Endodermal cell (in vitro differentiated cells): ENCODE data around the gene SLAMF6. TPM values are rescaled to one million over a fixed set of nuclear protein-coding genes. Genes with fewer than 3 reads are reported as not detected.
A peak's percentile ranks its signal among the peaks of the same experiment; 100 is the strongest.

ENCODE experiments used
- DNase-seq: peaks from one replicate; pipeline ENCODE4 v3.0.0-alpha.2; 2017
- H3K27ac ChIP-seq: 2 replicates; pipeline ENCODE4 v1.5.1; 2013; ENCODE audit warnings: mild to moderate bottlenecking, low read depth, low read length, moderate library complexity
- H3K27me3 ChIP-seq: 2 replicates; pipeline ENCODE4 v1.6.1; 2013; ENCODE audit warnings: mild to moderate bottlenecking, low read length, moderate library complexity; ENCODE audit not compliant: insufficient read depth, control insufficient read depth, poor library complexity, severe bottlenecking
- H3K36me3 ChIP-seq: 2 replicates; pipeline ENCODE4 v1.7.0; 2013; ENCODE audit warnings: mild to moderate bottlenecking, low read length, moderate library complexity; ENCODE audit not compliant: control insufficient read depth, insufficient read depth
- H3K4me1 ChIP-seq: one replicate; pipeline ENCODE4 v1.7.0; 2013; ENCODE audit warnings: low read length; ENCODE audit not compliant: control insufficient read depth, insufficient read depth
- H3K4me3 ChIP-seq: 2 replicates; pipeline ENCODE4 v1.5.1; 2013; ENCODE audit warnings: mild to moderate bottlenecking, low read length, moderate library complexity
- H3K9ac ChIP-seq: 2 replicates; pipeline ENCODE4 v1.6.1; 2013; ENCODE audit warnings: mild to moderate bottlenecking, low read length, moderate library complexity; ENCODE audit not compliant: poor library complexity, severe bottlenecking; ENCODE audit errors: extremely low read depth
- H3K9me3 ChIP-seq: 2 replicates; pipeline ENCODE4 v1.6.1; 2013; ENCODE audit warnings: mild to moderate bottlenecking, low read length, moderate library complexity; ENCODE audit not compliant: control insufficient read depth
- H3K27ac Mint-ChIP-seq: 2 replicates; pipeline ENCODE4 v1.8.0; 2020; ENCODE audit warnings: mixed read lengths
- H3K27me3 Mint-ChIP-seq: 2 replicates; pipeline ENCODE4 v1.8.0; 2021; ENCODE audit warnings: mild to moderate bottlenecking, mixed read lengths; ENCODE audit not compliant: insufficient read depth
- H3K36me3 Mint-ChIP-seq: 2 replicates; pipeline ENCODE4 v1.8.0; 2020; ENCODE audit warnings: low read depth, mixed read lengths
- H3K4me1 Mint-ChIP-seq: 2 replicates; pipeline ENCODE4 v1.8.0; 2020; ENCODE audit warnings: mixed read lengths
- H3K4me3 Mint-ChIP-seq: 2 replicates; pipeline ENCODE4 v1.8.0; 2020; ENCODE audit warnings: mild to moderate bottlenecking, moderate library complexity, mixed read lengths
- H3K9me3 Mint-ChIP-seq: 2 replicates; pipeline ENCODE4 v1.8.0; 2020; ENCODE audit warnings: mild to moderate bottlenecking, mixed read lengths
- CTCF ChIP-seq: fragments of 200-600 bp; sonication (generic); conservative IDR thresholded peaks from 2 replicates; pipeline ENCODE4 v1.5.0; 2021; ENCODE audit warnings: antibody characterized with exemption, mild to moderate bottlenecking
- WGBS, 2 experiments: methylation state at CpG; one replicate each; pipeline versions ENCODE4 v1.1.5 to v1.1.7; 2013; ENCODE audit warnings: missing lambda C conversion rate in 2 of 2, mixed read lengths in 1 of 2; ENCODE audit not compliant: insufficient coverage in 1 of 2, insufficient read length in 1 of 2; 5-methylcytosine and 5-hydroxymethylcytosine counted together
- total RNA-seq, 2 donors: library from RNA; stranded (reverse); fragmentation: NEBNext Ultra II Directional in 1 of 2; extraction: Animal tissue kit (Norgen Biotek cat#: 25700) in 1 of 2; gene quantifications; 2 replicates in 1 of 2; 3 replicates in 1 of 2; pipeline ENCODE4 v1.2.1, GENCODE V29; 2021

The SLAMF6 gene
- total RNA-seq, 2 donors from 2014 or later: not detected

DNA sequence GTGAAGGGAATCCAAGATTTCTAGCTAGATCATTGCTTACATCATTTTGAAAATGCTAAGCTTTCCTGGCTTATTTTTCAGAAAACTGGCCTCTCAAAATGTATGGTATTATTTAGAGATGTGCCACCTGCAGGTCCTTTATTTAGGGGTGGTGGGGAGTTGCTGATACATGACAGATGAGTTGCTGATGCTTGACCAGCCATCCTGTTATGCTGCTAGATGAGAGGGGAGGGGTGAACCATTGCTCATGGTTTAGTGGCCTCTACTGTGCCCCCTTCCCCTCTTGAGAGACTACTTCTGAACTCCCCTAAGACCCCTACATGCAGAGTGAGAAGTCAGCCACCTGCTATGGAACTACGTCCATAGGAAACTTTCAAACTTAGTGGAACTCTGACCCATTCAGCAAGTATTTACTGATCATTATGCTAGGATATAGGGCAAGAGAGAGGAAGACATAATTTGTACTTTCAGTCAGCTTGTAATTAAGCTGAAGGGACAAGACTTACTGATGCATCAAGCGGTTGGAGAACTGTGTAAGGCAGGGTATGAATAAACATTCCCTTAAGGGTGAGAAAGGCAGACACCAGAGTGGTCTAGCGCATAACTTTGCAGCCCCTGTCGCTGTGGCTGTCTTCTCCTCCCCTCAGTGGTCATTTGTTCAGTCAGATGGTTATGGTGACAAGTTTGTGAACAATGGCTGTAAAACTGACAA is 34.6 kb downstream of the SLAMF6 start:
- H3K4me1 Mint-ChIP-seq: peaks cover 5% of the 10 kb centered on the region
- H3K9me3 ChIP-seq: no peaks in the 10 kb centered on the region
- no peaks in the 10 kb centered on the region for H3K27me3 ChIP-seq
- H3K36me3 ChIP-seq: no peaks in the 10 kb centered on the region
- no peaks in the 10 kb centered on the region for H3K36me3 Mint-ChIP-seq
- no peak overlapping the region for H3K4me3 ChIP-seq
- no peak overlapping the region for H3K9ac ChIP-seq
- WGBS, 2 experiments: 93 to 94% methylated on average over 3 to 4 of the region's 4 CpGs
- no peaks in the 10 kb centered on the region for H3K27me3 Mint-ChIP-seq
- H3K27ac ChIP-seq: no peak overlapping the region
- no peak for TF ChIP-seq CTCF
- H3K4me3 Mint-ChIP-seq: no peak overlapping the region
- no peaks in the 10 kb centered on the region for H3K4me1 ChIP-seq
- peaks cover 4% of the 10 kb centered on the region for H3K9me3 Mint-ChIP-seq
- H3K27ac Mint-ChIP-seq: no peak overlapping the region
- no peak for DNase-seq

DNA sequence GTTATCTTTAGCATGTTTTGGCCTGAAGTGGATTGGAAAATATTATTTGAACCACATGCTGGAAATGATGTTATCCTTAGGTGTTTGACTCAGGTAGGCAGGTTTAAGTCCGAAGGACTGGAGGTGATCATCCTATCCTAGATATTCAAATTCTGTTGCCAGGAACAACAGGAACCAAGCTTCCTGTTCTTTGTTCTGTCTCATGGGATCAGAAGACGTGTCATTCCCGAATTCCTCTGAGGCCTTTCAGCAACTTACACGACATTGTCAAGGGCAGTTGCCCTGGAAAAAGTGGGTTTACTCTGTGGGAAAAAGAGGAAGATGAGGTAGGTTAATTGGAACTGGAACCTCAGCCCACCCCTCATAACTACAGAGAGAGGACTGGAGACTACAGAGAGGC is 36.6 kb downstream of the SLAMF6 start:
- Histone ChIP-seq H3K9me3 (peaks cover 10% of the 10 kb centered on the region), H3K4me3 (no peak overlapping the region), H3K27me3 (no peaks in the 10 kb centered on the region), H3K27ac (no peak overlapping the region), H3K36me3 (no peaks in the 10 kb centered on the region), H3K9ac (no peak overlapping the region), H3K4me1 (no peaks in the 10 kb centered on the region)
- peak; percentile 58 for DNase-seq
- WGBS, 2 experiments: 44 to 64% methylated on average over 2 to 4 of the region's 4 CpGs
- Mint-ChIP-seq H3K4me3 (no peak overlapping the region), H3K27me3 (no peaks in the 10 kb centered on the region), H3K4me1 (peaks cover 5% of the 10 kb centered on the region), H3K36me3 (no peaks in the 10 kb centered on the region), H3K9me3 (peaks cover 13% of the 10 kb centered on the region), H3K27ac (no peak overlapping the region)
- TF ChIP-seq CTCF: no peak

GRCh38 chr1:160483505-160484185 is 39.4 kb downstream of the SLAMF6 start:
- no peaks in the 10 kb centered on the region for H3K27me3 ChIP-seq
- no peak for DNase-seq
- Mint-ChIP-seq H3K27ac (no peak overlapping the region), H3K36me3 (no peaks in the 10 kb centered on the region), H3K4me1 (peaks cover 5% of the 10 kb centered on the region), H3K9me3 (peaks cover 39% of the 10 kb centered on the region), H3K27me3 (peaks cover 3% of the 10 kb centered on the region), H3K4me3 (no peak overlapping the region)
- no peaks in the 10 kb centered on the region for H3K4me1 ChIP-seq
- H3K9ac ChIP-seq: no peak overlapping the region
- H3K4me3 ChIP-seq: no peak overlapping the region
- H3K9me3 ChIP-seq: peaks cover 20% of the 10 kb centered on the region
- WGBS, 2 experiments: 92 to 93% methylated on average over 1 to 2 of the region's 2 CpGs
- H3K27ac ChIP-seq: no peak overlapping the region
- H3K36me3 ChIP-seq: no peaks in the 10 kb centered on the region
- TF ChIP-seq CTCF: no peak
